ENCODE measurements around the gene KPTN.
A peak's percentile ranks its signal among the peaks of the same experiment; 100 is the strongest.

DNA sequence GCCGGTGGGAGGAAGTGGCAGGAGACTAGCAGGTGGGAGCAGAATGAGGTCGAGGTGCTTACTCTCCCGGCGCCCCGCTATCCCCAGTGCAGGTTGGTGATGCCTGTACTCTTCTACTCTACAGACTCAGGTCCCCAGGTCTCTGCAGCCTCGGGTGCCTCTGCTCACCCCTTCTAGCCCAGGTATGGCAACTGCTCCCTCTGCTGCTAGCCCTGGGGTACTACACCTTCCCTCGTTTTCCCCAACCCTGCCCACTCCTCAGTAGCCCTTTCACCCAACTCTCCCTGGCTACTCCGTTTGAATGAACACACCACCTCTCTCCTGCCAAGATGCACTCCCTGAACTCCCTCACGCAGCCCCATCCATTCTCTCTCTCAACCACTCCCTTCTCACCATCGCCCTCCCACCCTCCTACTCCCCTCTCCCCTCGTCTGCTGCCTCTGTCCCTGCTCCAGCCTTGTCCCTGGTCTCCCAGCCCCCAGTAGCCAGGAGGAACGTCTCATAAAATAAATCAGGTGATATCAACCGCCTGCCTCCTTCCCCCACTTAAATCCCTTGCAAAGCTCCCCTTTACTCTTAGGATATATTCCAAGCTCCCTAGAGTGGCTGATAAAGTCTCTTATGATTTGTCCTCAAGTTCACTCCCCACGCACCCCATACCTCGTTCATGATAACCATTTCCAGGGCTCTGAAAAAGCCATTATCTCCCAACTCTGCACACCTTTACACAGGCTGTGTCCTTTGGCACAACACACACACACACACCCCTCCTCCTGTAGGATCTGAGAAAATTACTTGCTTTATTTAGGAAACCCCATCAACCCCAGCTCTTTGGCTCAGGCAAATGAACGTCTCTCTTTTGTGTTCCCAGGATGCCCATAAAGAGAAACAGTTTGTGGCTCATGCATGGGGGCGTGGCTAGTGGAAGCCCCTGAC, 56.5 kb downstream of the KPTN start:
- TF ChIP-seq, protein P1, sequence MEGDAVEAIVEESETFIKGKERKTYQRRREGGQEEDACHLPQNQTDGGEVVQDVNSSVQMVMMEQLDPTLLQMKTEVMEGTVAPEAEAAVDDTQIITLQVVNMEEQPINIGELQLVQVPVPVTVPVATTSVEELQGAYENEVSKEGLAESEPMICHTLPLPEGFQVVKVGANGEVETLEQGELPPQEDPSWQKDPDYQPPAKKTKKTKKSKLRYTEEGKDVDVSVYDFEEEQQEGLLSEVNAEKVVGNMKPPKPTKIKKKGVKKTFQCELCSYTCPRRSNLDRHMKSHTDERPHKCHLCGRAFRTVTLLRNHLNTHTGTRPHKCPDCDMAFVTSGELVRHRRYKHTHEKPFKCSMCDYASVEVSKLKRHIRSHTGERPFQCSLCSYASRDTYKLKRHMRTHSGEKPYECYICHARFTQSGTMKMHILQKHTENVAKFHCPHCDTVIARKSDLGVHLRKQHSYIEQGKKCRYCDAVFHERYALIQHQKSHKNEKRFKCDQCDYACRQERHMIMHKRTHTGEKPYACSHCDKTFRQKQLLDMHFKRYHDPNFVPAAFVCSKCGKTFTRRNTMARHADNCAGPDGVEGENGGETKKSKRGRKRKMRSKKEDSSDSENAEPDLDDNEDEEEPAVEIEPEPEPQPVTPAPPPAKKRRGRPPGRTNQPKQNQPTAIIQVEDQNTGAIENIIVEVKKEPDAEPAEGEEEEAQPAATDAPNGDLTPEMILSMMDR (IDR thresholded peaks at IDR 0.05), result peak; percentile 89
- TF ChIP-seq ZFX (IDR thresholded peaks at IDR 0.05; ENCODE audit: borderline replicate concordance), result no peak
